ENCODE data around the gene C2orf68.

DNA sequence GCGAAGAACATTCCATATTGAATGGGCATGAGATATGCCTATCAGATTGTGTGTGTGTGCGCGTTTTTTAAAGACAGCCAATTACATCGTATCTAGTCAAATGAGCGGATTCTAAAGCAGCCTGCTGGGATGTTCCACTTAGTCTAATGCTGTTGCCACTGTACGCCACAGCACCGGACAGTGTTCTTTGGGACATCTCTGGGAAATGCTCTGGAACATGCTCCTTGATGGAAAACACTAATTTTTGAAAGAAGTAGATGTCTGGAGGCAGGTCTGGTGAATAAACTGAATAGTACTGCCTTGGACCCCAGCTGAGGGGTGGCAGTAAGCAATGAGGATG, 5.8 kb downstream of the C2orf68 start:
- no peak for TF ChIP-seq POLR2A (IDR thresholded peaks at IDR 0.05; ENCODE audit: low read depth, low read length)
- no peak for TF ChIP-seq POLR2AphosphoS5 (IDR thresholded peaks at IDR 0.05; ENCODE audit: low read depth, low read length)
- TF ChIP-seq TAF1 (IDR thresholded peaks at IDR 0.05; ENCODE audit: low read depth, low read length), result no peak
- TF ChIP-seq SPI1 (IDR thresholded peaks at IDR 0.05; ENCODE audit: low read depth, low read length), result no peak
- no peak for TF ChIP-seq POU2F2 (IDR thresholded peaks at IDR 0.05; ENCODE audit: low read depth, low read length)
- no peak for TF ChIP-seq PAX5 (IDR thresholded peaks at IDR 0.05; ENCODE audit: insufficient read depth, low read length, severe bottlenecking)
